Stomach (tissue), 9 donors: Measurements from ENCODE around the gene ACOXL. TPM values are rescaled to one million over a fixed set of nuclear protein-coding genes. Genes with fewer than 3 reads are reported as not detected.

ENCODE experiments used
- DNase-seq, 2 donors: peaks; one replicate each; pipeline versions ENCODE4 v3.0.0 to v3.0.0-alpha.2; 2013 to 2019
- H3K27ac ChIP-seq, 5 donors: fragments of 200-600 bp in 4 of 5; sonication (generic) in 4 of 5; one replicate each; pipeline ENCODE4 v1.5.1; 2013 to 2019; ENCODE audit warnings: mild to moderate bottlenecking in 1 of 5, moderate library complexity in 1 of 5
- H3K27me3 ChIP-seq, 3 donors: fragments of 200-600 bp; sonication (generic); one replicate each; pipeline ENCODE4 v1.5.1; 2017 to 2019; ENCODE audit warnings: mixed run types in 1 of 3
- H3K36me3 ChIP-seq, 4 donors: fragments of 200-600 bp; sonication (generic); 1 replicate in 3 of 4; 2 replicates in 1 of 4; pipeline ENCODE4 v1.5.1; 2016 to 2019
- H3K4me1 ChIP-seq, 4 donors: fragments of 200-600 bp; sonication (generic); one replicate each; pipeline ENCODE4 v1.5.1; 2016 to 2019
- H3K4me3 ChIP-seq, 4 donors: fragments of 200-600 bp; sonication (generic) in 3 of 4; one replicate each; pipeline ENCODE4 v1.5.1; 2016 to 2019; ENCODE audit warnings: mild to moderate bottlenecking in 1 of 4
- H3K9me3 ChIP-seq, 4 donors: fragments of 200-600 bp; sonication (generic); one replicate each; pipeline ENCODE4 v1.5.1; 2016 to 2019
- EP300 ChIP-seq: sonication (generic); formaldehyde crosslinking; IDR thresholded peaks from one replicate; pipeline ENCODE4 v1.6.1; 2017; ENCODE audit warnings: antibody characterized with exemption
- POLR2A ChIP-seq, 4 donors: fragments of 450-650 bp; IDR thresholded peaks; one replicate each; pipeline ENCODE4 v1.6.1; 2016; ENCODE audit warnings: antibody characterized with exemption in 4 of 4, control low read depth in 2 of 4, mild to moderate bottlenecking in 1 of 4, moderate library complexity in 1 of 4
- POLR2AphosphoS5 ChIP-seq, 3 donors: sonication (generic); formaldehyde crosslinking; IDR thresholded peaks; one replicate each; pipeline ENCODE4 v1.6.1; 2016; ENCODE audit warnings: antibody characterized with exemption in 3 of 3
- WGBS, 5 donors: extraction: QIAGEN DNeasy Blood & Tissue Kit in 3 of 5; methylation state at CpG; one replicate each; pipeline versions ENCODE4 v1.1.5 to v1.1.7; 2013 to 2018; 5-methylcytosine and 5-hydroxymethylcytosine counted together
- intact Hi-C: fragments of 100-400 bp; cut with DNase I; formaldehyde crosslinking; loops from one replicate; pipeline ENCODE4 v1.15.1; 2023; ENCODE audit warnings: low total_unique reads
- polyA plus RNA-seq, 3 donors: library from polyadenylated mRNA; stranded (reverse); fragments of 200-250 nt; gene quantifications; one replicate each; pipeline ENCODE4 v1.2.3, GENCODE V29; 2013
- total RNA-seq, 5 donors: library from RNA; depleted of rRNA; stranded (reverse); fragments of >200 nt; gene quantifications; one replicate each; pipeline versions ENCODE4 v1.1.0 to v1.2.3, GENCODE V29; 2014 to 2016
- TF ChIP-seq, protein P1 (sequence below), 7 experiments: fragments of 450-650 bp in 4 of 7; fragments of 200-600 bp in 3 of 7; sonication (generic) in 3 of 7; IDR thresholded peaks; one replicate each; pipeline ENCODE4 v1.5.1; 2016 to 2019; ENCODE audit warnings: antibody characterized with exemption in 7 of 7, control low read depth in 2 of 7, mild to moderate bottlenecking in 1 of 7
- donor health status: healthy with polysubstance abuse.
- donor health status: Bipolar disorder and iron deficiency.
- donor health status: healthy.

Gene ACOXL
- total and polyA plus RNA-seq, 8 donors: 0.10 to 1.3 (median 0.45) TPM; not detected in 3

DNA sequence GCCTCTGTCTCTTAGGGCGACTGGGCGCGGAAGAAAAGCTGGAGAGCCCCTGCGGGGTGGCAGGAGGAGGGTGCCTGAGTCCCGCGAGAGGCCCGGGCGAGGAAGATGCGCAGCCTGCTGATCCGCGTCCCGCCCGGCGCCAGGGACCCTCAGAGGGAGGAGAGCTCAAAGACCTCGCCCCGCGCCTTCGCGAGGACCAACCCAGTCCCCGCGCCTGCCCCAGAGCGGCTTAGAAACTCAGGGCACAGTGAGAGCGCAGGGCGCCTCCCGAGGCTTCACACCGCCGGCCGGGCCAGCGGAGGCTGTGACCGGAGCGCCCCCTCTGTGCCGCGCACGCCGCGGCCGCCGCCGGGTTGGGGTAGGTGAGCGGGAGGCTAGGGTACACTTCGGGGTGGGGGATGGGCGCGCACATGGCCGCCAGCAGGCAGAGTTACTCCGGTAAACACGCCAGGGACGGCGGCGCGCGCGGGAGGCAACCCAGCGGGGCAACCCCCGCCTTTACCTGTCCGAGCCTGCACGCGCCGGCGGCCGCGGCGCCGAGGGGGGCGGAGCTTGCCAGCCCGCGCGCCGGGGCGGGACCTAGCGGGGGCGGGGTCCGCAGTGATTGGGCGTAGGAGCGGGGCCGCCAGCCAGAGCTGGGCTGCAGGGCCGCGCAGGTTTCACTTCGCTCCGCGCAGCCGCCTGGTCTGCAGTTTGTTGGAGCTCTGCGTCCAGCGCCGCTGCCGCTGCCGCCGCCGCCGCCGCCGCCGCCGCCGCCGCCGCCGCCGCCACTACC, 388.1 kb downstream of the ACOXL start, which contains the start of gene BCL2L11:
Gene BCL2L11, plus strand, starts transcription at position 662 of the 775 bp plus-strand sequence. CDS start 2,832 bp downstream, outside the sequence.
- WGBS, 5 donors: 0 to 3% (median 1%) methylated on average over 14 to 98 of the region's 98 CpGs
- H3K27ac ChIP-seq: peak within 1 kb of the TSS; percentile 82 to 93 (median 88)
- intact Hi-C loops: no loop called here
- TF ChIP-seq, protein P1, sequence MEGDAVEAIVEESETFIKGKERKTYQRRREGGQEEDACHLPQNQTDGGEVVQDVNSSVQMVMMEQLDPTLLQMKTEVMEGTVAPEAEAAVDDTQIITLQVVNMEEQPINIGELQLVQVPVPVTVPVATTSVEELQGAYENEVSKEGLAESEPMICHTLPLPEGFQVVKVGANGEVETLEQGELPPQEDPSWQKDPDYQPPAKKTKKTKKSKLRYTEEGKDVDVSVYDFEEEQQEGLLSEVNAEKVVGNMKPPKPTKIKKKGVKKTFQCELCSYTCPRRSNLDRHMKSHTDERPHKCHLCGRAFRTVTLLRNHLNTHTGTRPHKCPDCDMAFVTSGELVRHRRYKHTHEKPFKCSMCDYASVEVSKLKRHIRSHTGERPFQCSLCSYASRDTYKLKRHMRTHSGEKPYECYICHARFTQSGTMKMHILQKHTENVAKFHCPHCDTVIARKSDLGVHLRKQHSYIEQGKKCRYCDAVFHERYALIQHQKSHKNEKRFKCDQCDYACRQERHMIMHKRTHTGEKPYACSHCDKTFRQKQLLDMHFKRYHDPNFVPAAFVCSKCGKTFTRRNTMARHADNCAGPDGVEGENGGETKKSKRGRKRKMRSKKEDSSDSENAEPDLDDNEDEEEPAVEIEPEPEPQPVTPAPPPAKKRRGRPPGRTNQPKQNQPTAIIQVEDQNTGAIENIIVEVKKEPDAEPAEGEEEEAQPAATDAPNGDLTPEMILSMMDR (IDR thresholded peaks at IDR 0.05): no peak
- peak; percentile 77 to 93 (median 93) for TF ChIP-seq POLR2AphosphoS5 (IDR thresholded peaks at IDR 0.05)
- peaks cover 37 to 71% (median 69%) of the 10 kb centered on the region in 4 donors for H3K4me1 ChIP-seq
- no peaks in the 10 kb centered on the region for H3K9me3 ChIP-seq
- H3K27me3 ChIP-seq: peaks cover 5 to 51% (median 31%) of the 10 kb centered on the region in 3 donors
- peak within 1 kb of the TSS; percentile 74 to 89 (median 82) for H3K4me3 ChIP-seq
- H3K36me3 ChIP-seq: peaks cover 0 to 19% (median 18%) of the 10 kb centered on the region in 4 donors
- DNase-seq: peak; percentile 96 to 97

DNA sequence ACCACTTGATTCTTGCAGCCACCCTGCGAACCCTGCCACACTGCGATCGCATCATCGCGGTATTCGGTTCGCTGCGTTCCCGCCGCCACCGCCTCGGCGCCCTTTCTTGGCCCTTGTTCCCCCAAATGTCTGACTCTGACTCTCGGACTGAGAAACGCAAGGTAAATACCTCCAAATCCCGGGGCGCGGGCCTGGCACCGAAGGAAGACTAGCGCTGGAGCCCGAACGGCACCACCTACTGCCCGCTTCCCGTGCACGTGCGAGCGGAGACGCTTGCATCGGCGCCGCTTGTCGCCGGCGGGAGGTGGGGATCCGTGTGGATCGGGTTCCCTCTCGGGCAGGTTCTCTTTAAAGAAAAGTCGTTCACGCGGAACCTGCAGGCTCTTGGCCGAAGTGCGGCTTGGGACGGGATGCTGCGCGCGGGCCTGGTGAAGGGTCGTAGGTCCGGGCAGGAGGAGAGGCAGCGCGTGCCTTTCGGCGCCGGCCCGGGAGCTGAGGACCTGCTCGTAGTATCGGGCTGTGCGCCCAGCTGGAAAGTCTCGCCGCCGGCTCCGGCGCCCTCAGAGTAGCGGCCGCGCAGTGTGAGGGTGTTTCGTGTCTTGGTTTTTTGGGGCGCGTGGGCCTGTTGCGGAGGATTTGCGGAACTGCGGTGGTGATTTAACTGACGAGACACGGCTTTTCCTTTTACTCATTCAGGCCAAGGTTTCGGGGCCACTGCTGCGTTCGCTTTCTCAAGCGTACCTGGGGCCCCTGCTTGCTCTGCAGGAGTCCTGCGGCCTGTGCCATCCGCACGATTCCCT, 388.9 kb downstream of the ACOXL start:
- peak; percentile 58 to 77 for DNase-seq
- 0 to 1% (median 0%) methylated on average over 62 to 80 of the region's 80 CpGs for WGBS, 5 donors
- intact Hi-C loops: no loop called here
- TF ChIP-seq, protein P1 (IDR thresholded peaks at IDR 0.05): no peak
- TF ChIP-seq POLR2AphosphoS5 (IDR thresholded peaks at IDR 0.05) (no peak), POLR2A (IDR thresholded peaks at IDR 0.05) (no peak), EP300 (no peak)
- Histone ChIP-seq H3K9me3 (no peaks in the 10 kb centered on the region), H3K4me3 (peak overlapping the region; percentile 74 to 89 (median 82)), H3K27me3 (peaks cover 5 to 43% (median 31%) of the 10 kb centered on the region in 3 donors), H3K4me1 (peaks cover 37 to 78% (median 73%) of the 10 kb centered on the region in 4 donors), H3K36me3 (peaks cover 0 to 27% (median 25%) of the 10 kb centered on the region in 4 donors), H3K27ac (peak overlapping the region; percentile 82 to 93 (median 88))

DNA sequence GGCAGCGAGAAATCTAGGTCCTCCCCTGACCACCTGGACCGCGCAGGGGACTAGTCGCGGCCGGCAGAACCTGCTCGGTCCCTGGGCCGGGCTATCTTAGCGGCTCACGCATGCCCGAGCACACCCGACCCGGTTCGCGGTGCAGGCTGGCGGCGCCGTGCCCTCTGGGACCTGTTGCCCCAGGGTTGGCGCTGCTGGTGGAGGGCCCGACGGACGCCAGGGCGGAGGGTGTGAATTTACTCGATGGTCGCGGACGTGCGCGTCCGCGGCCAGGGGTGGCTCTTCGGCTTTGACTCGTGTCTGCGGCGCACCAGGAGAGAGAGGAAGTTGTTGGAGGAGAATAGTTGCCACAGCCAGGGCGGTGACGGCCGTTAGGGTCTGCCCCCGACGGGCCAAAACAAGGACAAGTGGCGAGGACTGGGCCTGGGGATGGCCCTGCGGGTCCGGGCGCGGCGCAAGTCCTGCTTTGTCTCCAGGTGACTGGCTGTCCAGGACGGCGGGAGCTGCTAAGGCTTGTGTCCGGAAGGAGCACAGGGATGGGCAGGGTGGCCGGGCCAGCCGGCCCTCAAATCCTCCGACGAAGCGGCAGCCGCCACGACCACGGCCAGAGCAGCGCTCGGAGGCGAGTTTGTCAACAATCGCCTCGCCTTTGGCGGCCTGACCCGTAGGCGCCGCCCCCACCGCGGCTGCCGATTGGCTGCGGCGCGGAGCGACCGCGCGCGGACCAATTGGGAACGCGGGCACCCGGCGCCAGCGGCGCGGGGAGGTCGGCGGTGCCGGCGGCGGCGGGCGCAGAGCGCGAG, 389.7 kb downstream of the ACOXL start:
- Histone ChIP-seq H3K27me3 (peaks cover 5 to 35% (median 25%) of the 10 kb centered on the region in 3 donors), H3K27ac (peak overlapping the region; percentile 82 to 93 (median 88)), H3K4me3 (peak overlapping the region; percentile 74 to 89 (median 82)), H3K9me3 (no peaks in the 10 kb centered on the region), H3K36me3 (peaks cover 0 to 32% (median 25%) of the 10 kb centered on the region in 4 donors), H3K4me1 (peaks cover 37 to 78% (median 68%) of the 10 kb centered on the region in 4 donors)
- intact Hi-C loops: no loop called here
- WGBS, 5 donors: 0 to 14% (median 1%) methylated on average over 1 to 92 of the region's 93 CpGs
- TF ChIP-seq POLR2A (IDR thresholded peaks at IDR 0.05) (peak in 1 of 4 donors; percentile 39), POLR2AphosphoS5 (IDR thresholded peaks at IDR 0.05) (peak; percentile 33 to 86 (median 72)), EP300 (no peak)
- TF ChIP-seq, protein P1 (IDR thresholded peaks at IDR 0.05): no peak
- DNase-seq: peak; percentile 91 to 97
